Fibroblast of the conjunctiva (primary cell): ENCODE results near the gene TBC1D2.

Experiments
- DNase-seq: peaks from one replicate; pipeline ENCODE4 v3.0.0-alpha.2; 2010; ENCODE audit warnings: low read depth

Gene TBC1D2

DNA sequence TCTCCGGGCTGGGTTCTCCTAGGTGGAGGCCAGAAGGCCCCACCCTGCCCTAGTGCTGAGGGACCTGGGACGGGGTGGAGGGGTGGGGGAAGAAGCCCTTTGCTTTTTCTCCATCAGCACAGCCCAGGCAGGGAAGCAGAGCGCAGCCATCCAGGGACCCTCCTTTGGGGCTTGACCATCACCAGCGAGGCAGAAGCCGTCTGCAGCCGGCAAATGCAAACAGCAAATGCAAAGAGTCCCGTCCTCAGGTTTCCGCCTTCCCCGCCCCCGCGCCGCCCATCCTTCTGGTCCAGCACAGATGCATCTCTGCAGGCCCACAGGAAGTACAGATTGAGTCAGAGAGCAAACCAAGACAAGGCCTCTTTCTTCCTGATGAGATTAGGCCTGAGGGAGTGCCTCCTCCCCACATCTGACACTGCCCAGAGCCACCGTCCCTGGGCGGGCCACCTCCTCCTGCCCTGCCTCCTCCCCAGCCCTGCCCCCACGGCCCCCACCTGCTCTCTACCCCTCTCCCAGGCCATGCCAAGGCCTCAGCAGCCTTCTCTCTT lies 86.4 kb downstream of the TBC1D2 start:
- DNase-seq = no peak

GRCh38 chr9:98168153-98168780 lies 87.2 kb downstream of the TBC1D2 start:
- DNase-seq = no peak

DNA sequence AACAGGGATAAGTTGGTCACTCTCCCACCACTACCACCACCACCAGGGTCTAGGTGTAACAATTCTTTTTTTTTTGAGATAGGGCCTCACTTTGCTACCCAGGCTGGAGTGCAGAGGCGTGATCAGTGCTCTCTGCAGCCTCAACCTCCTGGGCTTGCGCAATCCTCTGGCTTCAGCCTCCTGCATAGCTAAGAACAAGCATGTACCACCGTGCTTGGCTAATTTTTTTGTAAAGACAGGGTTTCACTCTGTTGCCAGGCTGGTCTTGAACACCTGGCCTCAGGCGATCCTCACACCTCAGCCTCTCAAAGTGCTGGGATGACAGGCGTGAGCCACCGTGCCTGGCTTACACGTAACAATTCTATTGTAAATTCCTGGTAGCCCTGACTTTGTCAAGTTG lies 90.5 kb downstream of the TBC1D2 start:
- no peak for DNase-seq

DNA sequence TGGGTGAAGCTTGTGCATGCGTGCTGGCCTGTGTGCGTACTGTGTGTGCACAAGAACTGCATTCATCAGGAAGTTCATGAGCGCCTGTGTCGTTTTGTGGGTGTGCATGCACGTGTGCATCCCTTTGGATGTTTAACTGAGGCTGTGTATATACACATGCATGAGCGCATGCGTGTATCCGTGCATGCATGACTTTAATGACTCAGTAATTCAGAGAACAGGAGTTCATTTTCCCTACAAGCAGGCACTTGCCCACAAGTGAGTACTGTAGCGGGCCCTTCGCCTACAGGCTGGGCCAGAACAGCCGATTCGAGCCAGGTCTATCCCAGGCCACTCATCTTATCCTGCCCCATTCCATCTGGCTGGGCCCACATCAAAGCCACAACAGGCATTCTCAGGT lies 92.8 kb downstream of the TBC1D2 start:
- no peak for DNase-seq

DNA sequence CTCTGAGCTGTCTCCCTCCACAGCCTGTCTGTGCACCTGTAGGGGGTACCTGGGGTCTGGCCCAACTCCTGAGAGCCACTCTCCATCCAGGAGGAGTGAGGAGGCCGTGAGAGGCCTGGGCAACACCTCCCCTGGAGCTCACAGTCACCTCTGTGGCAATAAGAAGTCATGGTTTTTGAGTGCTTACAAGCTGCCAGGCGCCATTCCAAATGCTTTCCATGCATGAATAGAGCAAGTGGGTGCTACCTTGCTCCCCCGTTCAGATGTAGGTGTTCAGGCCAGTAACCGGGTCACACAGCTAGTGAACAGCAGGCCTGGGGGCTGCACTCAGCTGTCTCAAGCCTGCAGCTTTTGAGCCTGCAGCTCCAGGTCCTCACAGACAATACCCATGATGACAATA lies 93.6 kb downstream of the TBC1D2 start:
- DNase-seq = no peak

GRCh38 chr9:98159790-98160189 lies 95.7 kb downstream of the TBC1D2 start:
- no peak for DNase-seq

DNA sequence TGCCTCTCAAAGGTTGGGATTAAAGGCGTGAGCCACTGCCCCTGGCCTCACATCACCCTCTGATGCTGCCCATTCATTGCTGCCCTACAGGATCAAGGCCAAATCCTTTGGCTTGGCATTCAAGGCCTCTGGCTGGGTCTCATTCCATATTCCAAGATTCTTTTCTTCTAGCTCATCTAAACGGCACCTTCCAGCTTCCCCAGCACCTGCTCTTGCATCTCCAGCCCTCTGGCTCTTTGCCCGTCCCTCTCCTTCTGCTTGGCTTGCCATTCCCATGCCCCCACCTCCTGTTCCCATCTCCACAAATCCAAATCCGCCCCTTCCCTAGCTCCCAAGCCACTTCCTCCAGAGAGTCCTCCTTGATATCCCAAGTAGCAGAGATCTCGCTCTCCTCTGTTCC lies 96.1 kb downstream of the TBC1D2 start:
- no peak for DNase-seq

- no peak for DNase-seq
Observed at GRCh38 chr9:98158071-98158831, 97.2 kb downstream of the TBC1D2 start.

- DNase-seq = no peak
Observed at GRCh38 chr9:98157372-98157771, 98.1 kb downstream of the TBC1D2 start.

GRCh38 chr9:98154678-98155077 lies 100.8 kb downstream of the TBC1D2 start:
- DNase-seq = no peak

- DNase-seq = no peak
Observed at GRCh38 chr9:98152526-98152925, 102.9 kb downstream of the TBC1D2 start.

- no peak for DNase-seq
Observed at GRCh38 chr9:98150721-98151120, 104.7 kb downstream of the TBC1D2 start.

DNA sequence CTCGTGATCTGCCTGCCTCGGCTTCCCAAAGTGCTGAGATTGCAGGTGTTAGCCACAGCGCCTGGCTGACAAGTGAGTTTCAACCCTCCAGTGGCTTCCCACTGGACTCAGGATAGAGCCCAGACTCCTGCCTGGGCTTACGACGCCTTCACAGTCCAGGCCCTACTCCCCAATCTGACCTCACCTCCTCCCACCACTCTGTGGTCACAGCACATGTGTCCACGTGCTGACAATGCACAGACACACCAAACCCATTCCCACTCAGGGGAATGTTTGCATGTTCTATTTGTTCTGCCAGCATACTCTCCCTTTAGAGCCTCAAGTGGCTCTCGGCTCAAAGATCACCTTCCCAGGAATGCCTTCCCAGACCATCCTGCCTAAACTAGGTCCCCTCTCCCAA lies 105.3 kb downstream of the TBC1D2 start:
- DNase-seq = no peak

GRCh38 chr9:98149422-98149821 lies 106.0 kb downstream of the TBC1D2 start:
- DNase-seq = no peak
